HepG2 (cell line): Measurements from ENCODE around the gene THADA. TPM values are rescaled to one million over a fixed set of nuclear protein-coding genes. Genes with fewer than 3 reads are reported as not detected.

Experiments
- CBX2 ChIP-seq, 2 experiments: fragments of 200-600 bp in 1 of 2; sonication (generic); formaldehyde crosslinking in 1 of 2; IDR thresholded peaks; 2 replicates each; pipeline versions ENCODE4 v1.7.0 to v1.8.1; 2018 to 2022; ENCODE audit warnings: low read depth in 2 of 2, low read length in 1 of 2, mild to moderate bottlenecking in 1 of 2, missing genetic modification reagents in 1 of 2
- GFI1 ChIP-seq: sonication (generic); formaldehyde crosslinking; IDR thresholded peaks from 2 replicates; pipeline ENCODE4 v1.5.0; 2020; ENCODE audit warnings: missing genetic modification reagents, mild to moderate bottlenecking, borderline replicate concordance
- MAZ ChIP-seq, 2 experiments: sonication (generic) in 1 of 2; formaldehyde crosslinking in 1 of 2; IDR thresholded peaks; 2 replicates each; pipeline versions ENCODE4 v1.5.0 to v1.6.1; 2012 to 2020; ENCODE audit warnings: low read depth in 2 of 2, mild to moderate bottlenecking in 2 of 2, borderline replicate concordance in 1 of 2, improper control_type of control experiment in 1 of 2, low read length in 1 of 2, missing genetic modification reagents in 1 of 2, moderate library complexity in 1 of 2
- ZFP37 ChIP-seq: sonication (generic); formaldehyde crosslinking; IDR thresholded peaks from 2 replicates; pipeline ENCODE4 v1.4.0; 2020; ENCODE audit warnings: missing genetic modification reagents, borderline replicate concordance
- ZFX ChIP-seq: sonication (generic); formaldehyde crosslinking; IDR thresholded peaks from 2 replicates; pipeline ENCODE4 v1.4.0; 2020; ENCODE audit warnings: mild to moderate bottlenecking, low read depth, missing genetic modification reagents, moderate library complexity
- ZNF205 ChIP-seq: IDR thresholded peaks from 2 replicates; pipeline ENCODE4 v1.6.1; 2018; ENCODE audit warnings: missing biosample characterization, missing genetic modification reagents
- ZNF24 ChIP-seq: fragments of 450-650 bp; IDR thresholded peaks from 2 replicates; pipeline ENCODE4 v1.6.1; 2017; ENCODE audit warnings: antibody characterized with exemption, mild to moderate bottlenecking
- ZNF354B ChIP-seq: sonication (generic); formaldehyde crosslinking; IDR thresholded peaks from 2 replicates; pipeline ENCODE4 v1.8.0; 2022; ENCODE audit warnings: mild to moderate bottlenecking, missing genetic modification reagents
- ZNF605 ChIP-seq: sonication (generic); formaldehyde crosslinking; IDR thresholded peaks from 2 replicates; pipeline ENCODE4 v1.8.0; 2022; ENCODE audit warnings: mild to moderate bottlenecking, missing genetic modification reagents
- polyA plus RNA-seq, 8 experiments: library from polyadenylated mRNA; depleted of rRNA in 3 of 8; stranded (reverse) in 7 of 8; unstranded in 1 of 8; fragments of >200 nt; fragmentation: Illumina TruSeq in 4 of 8; extraction: Trizol in 4 of 8; gene quantifications; 2 replicates each; pipeline versions ENCODE4 v1.2.1 to v1.2.3, GENCODE V29; 2011 to 2016; ENCODE audit warnings: low read depth in 4 of 8, missing spikeins in 1 of 8, mixed read lengths in 1 of 8; ENCODE audit not compliant: insufficient read depth in 1 of 8
- total RNA-seq, 5 experiments: library from RNA; depleted of rRNA; stranded (reverse); fragments of >200 nt; fragmentation: Illumina TruSeq; extraction: Trizol; gene quantifications; 2 replicates each; pipeline ENCODE4 v1.2.3, GENCODE V29; 2016; ENCODE audit warnings: low read depth in 1 of 5
- TF ChIP-seq, protein P1 (sequence below): sonication (generic); formaldehyde crosslinking; IDR thresholded peaks from 2 replicates; pipeline ENCODE4 v1.4.0; 2020; ENCODE audit warnings: mild to moderate bottlenecking, missing genetic modification reagents
- TF ChIP-seq, protein P2 (sequence below): sonication (generic); formaldehyde crosslinking; IDR thresholded peaks from 2 replicates; pipeline ENCODE4 v1.9.0; 2022; ENCODE audit warnings: missing genetic modification reagents, mild to moderate bottlenecking, borderline replicate concordance
- TF ChIP-seq, protein P3 (sequence below): sonication (generic); formaldehyde crosslinking; IDR thresholded peaks from 2 replicates; pipeline ENCODE4 v1.5.1; 2020; ENCODE audit warnings: missing genetic modification reagents, mild to moderate bottlenecking, borderline replicate concordance
- TF ChIP-seq, protein P4 (sequence below): sonication (generic); formaldehyde crosslinking; IDR thresholded peaks from 2 replicates; pipeline ENCODE4 v1.5.1; 2020; ENCODE audit warnings: missing genetic modification reagents, mild to moderate bottlenecking, borderline replicate concordance
- TF ChIP-seq, protein P5 (sequence below): sonication (generic); formaldehyde crosslinking; IDR thresholded peaks from 2 replicates; pipeline ENCODE4 v1.5.1; 2020; ENCODE audit warnings: mild to moderate bottlenecking, missing genetic modification reagents
- TF ChIP-seq, protein P6 (sequence below): sonication (generic); formaldehyde crosslinking; IDR thresholded peaks from 2 replicates; pipeline ENCODE4 v1.5.0; 2020; ENCODE audit warnings: missing genetic modification reagents, mild to moderate bottlenecking, borderline replicate concordance

The THADA gene
- total and polyA plus RNA-seq, 2 of the 13 experiments (the other 11 are each of a cell fraction or from before 2014, with no cell fraction given) = 12.7 to 21.7 TPM

DNA sequence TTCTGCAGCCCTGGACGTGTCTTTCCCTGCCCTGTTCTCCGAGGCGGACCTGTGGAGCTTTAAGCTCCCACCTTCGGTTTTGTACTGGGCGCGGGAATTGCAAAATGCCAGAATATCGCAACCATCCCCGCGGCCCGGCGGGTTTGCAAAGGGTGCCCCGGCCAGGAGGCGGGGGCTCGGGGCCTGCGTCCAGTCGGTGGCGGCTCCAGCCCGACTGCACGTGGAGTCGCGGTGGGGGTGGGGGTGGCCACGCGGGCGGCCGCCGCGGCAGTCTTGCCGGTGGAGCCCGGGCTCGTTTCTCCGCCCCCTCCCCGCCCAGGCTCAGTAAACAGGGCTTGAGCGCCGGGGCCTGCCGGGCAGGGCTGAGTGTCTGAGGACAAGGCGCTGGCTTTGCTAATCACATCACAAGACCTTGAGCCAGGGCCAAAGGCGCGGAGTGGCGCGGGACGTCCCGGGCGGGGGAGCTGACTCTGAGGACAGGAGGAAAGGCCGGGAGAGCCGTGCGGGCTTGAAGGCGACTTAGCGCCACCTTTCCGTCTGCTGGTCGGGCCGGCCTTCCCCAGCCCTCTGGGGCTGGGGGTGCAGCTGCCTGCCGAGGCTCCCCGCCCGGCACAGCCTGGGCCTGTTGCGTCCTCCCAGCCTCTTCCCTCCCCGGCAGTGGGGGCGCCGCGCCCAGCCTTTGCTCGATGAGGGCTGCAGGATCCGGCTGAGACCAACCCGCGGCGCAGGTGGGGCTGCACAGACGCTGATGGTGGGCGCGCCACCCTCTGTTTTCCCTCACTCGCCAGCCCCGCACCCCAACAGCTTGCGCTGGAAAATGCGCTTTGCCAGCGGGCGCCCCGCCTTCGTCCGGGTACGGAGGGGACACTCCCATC, 368.6 kb downstream of the THADA start (continued):
- TF ChIP-seq, protein P1, sequence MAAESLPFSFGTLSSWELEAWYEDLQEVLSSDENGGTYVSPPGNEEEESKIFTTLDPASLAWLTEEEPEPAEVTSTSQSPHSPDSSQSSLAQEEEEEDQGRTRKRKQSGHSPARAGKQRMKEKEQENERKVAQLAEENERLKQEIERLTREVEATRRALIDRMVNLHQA = no peak
- TF ChIP-seq MAZ (IDR thresholded peaks at IDR 0.05; ENCODE audit: borderline replicate concordance, low read depth, low read length) = peak; percentile 64
- peak; percentile 74; the same call in 1 of the 2 replicates for TF ChIP-seq MAZ (CRISPR knock-in tag; IDR thresholded peaks at IDR 0.05; ENCODE audit: low read depth)
- peak; percentile 85 for TF ChIP-seq ZNF205 (CRISPR knock-in tag)
- TF ChIP-seq ZNF24 = no peak
- 0 out of 2 replicates have a peak, but pooled peaks have one; percentile 41 for TF ChIP-seq ZFP37 (CRISPR knock-in tag)
- peak; percentile 91 for TF ChIP-seq GFI1 (CRISPR knock-in tag)
- TF ChIP-seq, protein P2, sequence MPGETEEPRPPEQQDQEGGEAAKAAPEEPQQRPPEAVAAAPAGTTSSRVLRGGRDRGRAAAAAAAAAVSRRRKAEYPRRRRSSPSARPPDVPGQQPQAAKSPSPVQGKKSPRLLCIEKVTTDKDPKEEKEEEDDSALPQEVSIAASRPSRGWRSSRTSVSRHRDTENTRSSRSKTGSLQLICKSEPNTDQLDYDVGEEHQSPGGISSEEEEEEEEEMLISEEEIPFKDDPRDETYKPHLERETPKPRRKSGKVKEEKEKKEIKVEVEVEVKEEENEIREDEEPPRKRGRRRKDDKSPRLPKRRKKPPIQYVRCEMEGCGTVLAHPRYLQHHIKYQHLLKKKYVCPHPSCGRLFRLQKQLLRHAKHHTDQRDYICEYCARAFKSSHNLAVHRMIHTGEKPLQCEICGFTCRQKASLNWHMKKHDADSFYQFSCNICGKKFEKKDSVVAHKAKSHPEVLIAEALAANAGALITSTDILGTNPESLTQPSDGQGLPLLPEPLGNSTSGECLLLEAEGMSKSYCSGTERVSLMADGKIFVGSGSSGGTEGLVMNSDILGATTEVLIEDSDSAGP (CRISPR knock-in tag) = peak; percentile 94; the same call in 1 of the 2 replicates
- no peak for TF ChIP-seq ZNF354B (CRISPR knock-in tag)
- TF ChIP-seq, protein P3, sequence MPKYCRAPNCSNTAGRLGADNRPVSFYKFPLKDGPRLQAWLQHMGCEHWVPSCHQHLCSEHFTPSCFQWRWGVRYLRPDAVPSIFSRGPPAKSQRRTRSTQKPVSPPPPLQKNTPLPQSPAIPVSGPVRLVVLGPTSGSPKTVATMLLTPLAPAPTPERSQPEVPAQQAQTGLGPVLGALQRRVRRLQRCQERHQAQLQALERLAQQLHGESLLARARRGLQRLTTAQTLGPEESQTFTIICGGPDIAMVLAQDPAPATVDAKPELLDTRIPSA (CRISPR knock-in tag) = peak; percentile 52
- TF ChIP-seq, protein P4, sequence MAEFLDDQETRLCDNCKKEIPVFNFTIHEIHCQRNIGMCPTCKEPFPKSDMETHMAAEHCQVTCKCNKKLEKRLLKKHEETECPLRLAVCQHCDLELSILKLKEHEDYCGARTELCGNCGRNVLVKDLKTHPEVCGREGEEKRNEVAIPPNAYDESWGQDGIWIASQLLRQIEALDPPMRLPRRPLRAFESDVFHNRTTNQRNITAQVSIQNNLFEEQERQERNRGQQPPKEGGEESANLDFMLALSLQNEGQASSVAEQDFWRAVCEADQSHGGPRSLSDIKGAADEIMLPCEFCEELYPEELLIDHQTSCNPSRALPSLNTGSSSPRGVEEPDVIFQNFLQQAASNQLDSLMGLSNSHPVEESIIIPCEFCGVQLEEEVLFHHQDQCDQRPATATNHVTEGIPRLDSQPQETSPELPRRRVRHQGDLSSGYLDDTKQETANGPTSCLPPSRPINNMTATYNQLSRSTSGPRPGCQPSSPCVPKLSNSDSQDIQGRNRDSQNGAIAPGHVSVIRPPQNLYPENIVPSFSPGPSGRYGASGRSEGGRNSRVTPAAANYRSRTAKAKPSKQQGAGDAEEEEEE = 0 out of 2 replicates have a peak, but pooled peaks have one; percentile 95
- peak; percentile 86 for TF ChIP-seq ZFX (CRISPR knock-in tag)
- TF ChIP-seq, protein P5, sequence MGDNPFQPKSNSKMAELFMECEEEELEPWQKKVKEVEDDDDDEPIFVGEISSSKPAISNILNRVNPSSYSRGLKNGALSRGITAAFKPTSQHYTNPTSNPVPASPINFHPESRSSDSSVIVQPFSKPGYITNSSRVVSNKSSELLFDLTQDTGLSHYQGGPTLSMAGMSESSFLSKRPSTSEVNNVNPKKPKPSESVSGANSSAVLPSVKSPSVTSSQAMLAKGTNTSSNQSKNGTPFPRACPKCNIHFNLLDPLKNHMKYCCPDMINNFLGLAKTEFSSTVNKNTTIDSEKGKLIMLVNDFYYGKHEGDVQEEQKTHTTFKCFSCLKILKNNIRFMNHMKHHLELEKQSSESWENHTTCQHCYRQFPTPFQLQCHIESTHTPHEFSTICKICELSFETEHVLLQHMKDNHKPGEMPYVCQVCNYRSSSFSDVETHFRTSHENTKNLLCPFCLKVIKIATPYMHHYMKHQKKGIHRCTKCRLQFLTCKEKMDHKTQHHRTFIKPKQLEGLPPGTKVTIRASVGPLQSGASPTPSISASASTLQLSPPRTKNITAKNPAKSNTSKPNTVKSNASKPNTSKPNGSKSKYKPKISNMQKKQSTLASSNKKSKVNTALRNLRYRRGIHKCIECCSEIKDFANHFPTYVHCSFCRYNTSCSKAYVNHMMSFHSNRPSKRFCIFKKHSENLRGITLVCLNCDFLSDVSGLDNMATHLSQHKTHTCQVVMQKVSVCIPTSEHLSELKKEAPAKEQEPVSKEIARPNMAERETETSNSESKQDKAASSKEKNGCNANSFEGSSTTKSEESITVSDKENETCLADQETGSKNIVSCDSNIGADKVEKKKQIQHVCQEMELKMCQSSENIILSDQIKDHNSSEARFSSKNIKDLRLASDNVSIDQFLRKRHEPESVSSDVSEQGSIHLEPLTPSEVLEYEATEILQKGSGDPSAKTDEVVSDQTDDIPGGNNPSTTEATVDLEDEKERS (CRISPR knock-in tag) = no peak
- TF ChIP-seq, protein P6, sequence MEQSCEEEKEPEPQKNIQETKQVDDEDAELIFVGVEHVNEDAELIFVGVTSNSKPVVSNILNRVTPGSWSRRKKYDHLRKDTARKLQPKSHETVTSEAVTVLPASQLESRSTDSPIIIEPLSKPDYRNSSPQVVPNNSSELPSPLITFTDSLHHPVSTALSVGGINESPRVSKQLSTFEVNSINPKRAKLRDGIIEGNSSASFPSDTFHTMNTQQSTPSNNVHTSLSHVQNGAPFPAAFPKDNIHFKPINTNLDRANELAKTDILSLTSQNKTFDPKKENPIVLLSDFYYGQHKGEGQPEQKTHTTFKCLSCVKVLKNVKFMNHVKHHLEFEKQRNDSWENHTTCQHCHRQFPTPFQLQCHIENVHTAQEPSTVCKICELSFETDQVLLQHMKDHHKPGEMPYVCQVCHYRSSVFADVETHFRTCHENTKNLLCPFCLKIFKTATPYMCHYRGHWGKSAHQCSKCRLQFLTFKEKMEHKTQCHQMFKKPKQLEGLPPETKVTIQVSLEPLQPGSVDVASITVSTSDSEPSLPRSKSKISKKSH (CRISPR knock-in tag) = peak; percentile 28; the same call in 1 of the 2 replicates
- TF ChIP-seq ZNF605 (CRISPR knock-in tag) = peak; percentile 60; the same call in 1 of the 2 replicates
- no peak for TF ChIP-seq CBX2 (IDR thresholded peaks at IDR 0.05; ENCODE audit: low read depth, low read length)
- TF ChIP-seq CBX2 (CRISPR knock-in tag; IDR thresholded peaks at IDR 0.05; ENCODE audit: low read depth) = no peak
